Skin epidermis (tissue), 12 donors: ENCODE measurements around the gene MLC1.
A peak's percentile ranks its signal among the peaks of the same experiment; 100 is the strongest.

ENCODE experiments used
- H3K27ac ChIP-seq, 21 experiments: fragments of 200-600 bp; sonication (generic) in 11 of 21; one replicate each; pipeline ENCODE4 v1.5.0; 2020; ENCODE audit warnings: mild to moderate bottlenecking in 3 of 21, inconsistent platforms in 2 of 21, moderate library complexity in 2 of 21
- H3K4me3 ChIP-seq, 7 experiments: fragments of 200-600 bp; sonication (generic) in 2 of 7; one replicate each; pipeline ENCODE4 v1.5.0; 2020; ENCODE audit warnings: inconsistent platforms in 2 of 7, mild to moderate bottlenecking in 2 of 7, moderate library complexity in 1 of 7

Gene MLC1

DNA sequence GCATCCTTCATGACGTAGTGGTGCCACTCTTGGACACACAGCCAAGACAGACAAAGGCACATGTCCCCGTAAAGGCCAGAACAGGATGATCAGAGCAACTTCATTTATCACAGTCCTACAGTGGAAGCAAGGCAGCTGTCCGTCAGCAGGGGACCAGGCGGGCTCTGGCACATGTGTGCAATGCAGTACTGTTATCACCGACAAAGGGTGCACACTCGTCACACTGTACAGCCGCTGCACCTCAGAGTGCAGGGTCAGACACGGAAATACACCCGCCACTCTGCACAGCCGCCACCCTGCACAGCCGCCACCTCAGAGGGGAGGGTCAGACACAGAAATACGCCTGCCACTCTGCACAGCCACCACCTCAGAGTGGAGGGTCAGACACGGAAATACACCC is 59.2 kb downstream of the MLC1 start:
- no peak overlapping the region for H3K4me3 ChIP-seq
- no peak overlapping the region for H3K27ac ChIP-seq

DNA sequence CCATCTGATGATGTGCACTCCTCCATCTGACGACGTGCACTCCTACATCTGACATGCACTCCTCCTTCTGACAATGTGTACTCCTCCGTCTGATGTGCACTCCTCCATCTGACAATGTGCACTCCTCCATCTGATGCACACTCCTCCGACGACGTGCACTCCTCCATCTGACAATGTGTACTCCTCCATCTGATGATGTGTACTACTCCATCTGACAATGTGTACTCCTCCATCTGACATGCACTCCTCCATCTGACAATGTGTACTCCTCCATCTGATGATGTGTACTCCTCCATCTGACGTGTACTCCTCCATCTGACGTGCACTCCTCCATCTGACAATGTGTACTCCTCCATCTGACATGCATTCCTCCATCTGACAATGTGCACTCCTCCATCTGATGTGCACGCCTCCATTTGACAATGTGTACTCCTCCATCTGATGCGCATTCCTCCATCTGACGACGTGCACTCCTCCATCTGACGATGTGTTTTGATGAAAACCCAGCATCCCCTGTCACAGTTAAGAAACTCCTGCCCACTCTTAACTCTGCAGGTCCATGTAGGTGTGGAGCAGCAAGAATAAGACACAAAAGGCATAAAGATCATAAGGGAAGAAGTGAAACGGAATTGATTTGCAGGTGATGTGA is 62.9 kb downstream of the MLC1 start:
- no peak overlapping the region for H3K27ac ChIP-seq
- no peak overlapping the region for H3K4me3 ChIP-seq

DNA sequence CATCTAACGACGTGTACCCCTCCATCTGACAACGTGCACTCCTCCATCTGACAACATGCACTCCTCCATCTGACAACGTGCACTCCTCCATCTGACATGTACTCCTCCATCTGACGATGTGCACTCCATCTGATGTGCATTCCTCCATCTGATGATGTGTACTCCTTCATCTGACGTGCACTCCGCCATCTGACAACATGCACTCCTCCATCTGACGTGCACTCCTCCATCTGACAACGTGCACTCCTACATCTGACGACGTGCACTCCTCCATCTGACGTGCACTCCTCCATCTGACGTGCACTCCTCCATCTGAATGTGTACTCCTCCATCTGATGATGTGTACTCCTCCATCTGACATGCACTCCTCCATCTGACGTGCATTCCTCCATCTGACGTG is 64.6 kb downstream of the MLC1 start:
- no peak overlapping the region for H3K4me3 ChIP-seq
- no peak overlapping the region for H3K27ac ChIP-seq

DNA sequence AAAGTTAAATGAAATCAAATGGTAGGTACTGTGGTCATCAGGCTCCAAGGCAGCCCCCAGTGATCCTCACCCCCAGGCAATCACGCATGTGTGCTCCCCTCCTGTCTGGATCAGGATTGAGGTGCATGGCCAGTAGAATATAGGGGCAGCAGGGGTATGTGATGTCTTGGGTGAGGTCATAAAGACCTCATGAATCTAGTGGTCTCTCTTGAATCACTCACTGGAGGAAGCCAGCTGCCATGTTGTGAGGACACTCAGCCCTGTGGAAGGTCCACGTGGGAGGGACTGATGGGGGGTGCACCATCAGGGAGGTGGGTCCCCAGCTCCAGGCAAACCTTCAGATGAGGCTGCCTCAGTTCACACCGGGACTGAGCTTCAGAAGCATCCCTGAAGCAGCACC is 65.9 kb downstream of the MLC1 start:
- Histone ChIP-seq H3K27ac (peak overlapping the region in 2 of 21 experiments; percentile 18 to 74), H3K4me3 (no peak overlapping the region)

DNA sequence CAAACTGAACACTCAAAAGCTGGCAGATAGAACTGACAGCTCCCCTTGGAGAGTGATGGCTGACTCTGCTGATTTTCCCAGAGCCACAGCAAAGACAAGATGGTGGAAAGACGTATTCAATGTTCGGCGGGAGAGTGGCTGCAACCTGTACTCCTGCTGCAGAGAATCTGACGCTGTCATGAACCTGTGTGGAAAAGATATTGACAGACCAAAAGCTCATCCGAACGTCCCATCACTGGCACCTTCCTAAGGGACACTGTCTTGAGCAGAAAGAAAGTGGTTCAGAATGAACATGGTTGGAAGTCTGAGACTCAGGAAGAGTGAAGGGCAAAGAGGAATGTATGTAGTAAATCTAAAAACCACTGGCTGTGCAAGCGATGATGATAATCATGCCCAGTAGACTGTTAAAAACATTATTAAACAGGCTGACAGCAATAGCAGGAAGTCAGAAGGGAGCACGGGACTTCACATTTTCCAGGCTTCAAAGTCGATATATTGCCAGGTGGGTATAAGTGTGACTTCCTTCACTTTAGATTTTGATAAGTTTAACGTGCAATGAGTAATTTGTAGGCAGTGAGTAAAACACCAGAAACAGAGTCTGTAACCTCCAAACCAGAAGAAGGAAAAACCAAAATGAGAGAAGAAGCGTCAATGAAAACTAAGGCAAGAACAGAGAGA is 66.5 kb downstream of the MLC1 start:
- peak overlapping the region in 4 of 21 experiments; percentile 17 to 74 (median 40) for H3K27ac ChIP-seq

DNA sequence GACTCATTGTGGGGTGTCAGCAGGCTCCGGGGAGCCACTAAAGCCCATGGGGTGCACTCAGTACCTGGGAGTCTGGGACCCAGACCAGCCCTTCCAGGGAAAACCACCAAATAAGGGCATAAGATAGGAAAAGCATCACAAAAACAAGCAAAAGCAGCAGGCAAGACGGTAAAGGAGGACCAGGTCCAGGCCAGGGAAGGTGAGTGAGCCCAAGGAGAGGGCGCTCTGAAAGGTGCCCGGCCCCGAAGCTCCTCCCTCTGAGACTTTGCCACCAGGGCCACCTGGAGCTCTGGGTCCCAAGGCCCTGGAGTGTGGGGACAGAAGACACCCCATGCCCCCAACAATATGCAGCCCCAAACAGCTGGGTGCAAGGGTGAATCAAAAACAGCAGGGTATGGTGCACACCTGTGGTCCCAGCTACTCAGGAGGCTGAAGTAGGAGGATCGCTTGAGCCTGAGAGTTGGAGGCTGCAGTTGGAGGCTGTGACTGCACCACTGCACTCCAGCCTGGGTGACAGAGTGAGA is 67.5 kb downstream of the MLC1 start:
- Histone ChIP-seq H3K27ac (peak overlapping the region in 4 of 21 experiments; percentile 5 to 74 (median 48)), H3K4me3 (no peak overlapping the region)

More for the DNA sequence above, 66.5 kb downstream of the MLC1 start:
- no peak overlapping the region for H3K4me3 ChIP-seq

DNA sequence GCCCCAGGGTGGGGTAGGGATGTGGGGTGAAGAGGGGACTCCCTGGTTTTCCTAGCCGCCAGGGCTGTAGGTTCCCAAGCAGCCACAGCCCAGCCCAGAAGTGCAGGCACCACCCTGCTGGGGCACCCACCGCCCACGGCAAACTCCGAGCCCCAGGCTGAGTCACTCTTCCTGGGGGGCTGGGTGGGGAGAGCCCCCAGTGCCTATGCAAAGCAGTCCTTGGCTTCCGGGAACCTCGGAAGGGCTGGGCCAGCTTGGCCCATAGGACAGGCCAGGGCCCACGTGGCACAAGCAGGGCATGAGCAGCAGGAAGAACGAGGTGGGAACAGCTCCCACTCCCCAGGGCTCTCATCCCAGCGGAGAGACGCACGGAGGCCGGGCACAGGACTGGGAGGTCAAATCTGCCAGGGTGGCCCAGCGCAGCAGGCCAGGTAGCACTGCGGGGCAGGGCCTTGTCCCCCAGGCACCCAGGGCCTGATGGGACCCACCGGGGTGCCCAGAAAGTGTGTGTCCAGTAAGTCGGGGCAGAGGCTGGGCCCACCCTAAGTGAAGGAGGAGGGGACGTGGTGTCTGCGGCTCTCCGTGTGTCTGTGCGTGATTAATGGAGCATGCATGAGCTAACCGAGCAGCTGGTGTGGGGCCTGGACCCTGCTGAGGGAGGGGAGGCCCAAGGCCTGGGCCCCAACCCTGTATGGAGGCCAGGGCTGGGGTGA is 68.1 kb downstream of the MLC1 start:
- H3K27ac ChIP-seq, result peak overlapping the region in 7 of 21 experiments; percentile 3 to 74 (median 42)
- H3K4me3 ChIP-seq, result no peak overlapping the region

DNA sequence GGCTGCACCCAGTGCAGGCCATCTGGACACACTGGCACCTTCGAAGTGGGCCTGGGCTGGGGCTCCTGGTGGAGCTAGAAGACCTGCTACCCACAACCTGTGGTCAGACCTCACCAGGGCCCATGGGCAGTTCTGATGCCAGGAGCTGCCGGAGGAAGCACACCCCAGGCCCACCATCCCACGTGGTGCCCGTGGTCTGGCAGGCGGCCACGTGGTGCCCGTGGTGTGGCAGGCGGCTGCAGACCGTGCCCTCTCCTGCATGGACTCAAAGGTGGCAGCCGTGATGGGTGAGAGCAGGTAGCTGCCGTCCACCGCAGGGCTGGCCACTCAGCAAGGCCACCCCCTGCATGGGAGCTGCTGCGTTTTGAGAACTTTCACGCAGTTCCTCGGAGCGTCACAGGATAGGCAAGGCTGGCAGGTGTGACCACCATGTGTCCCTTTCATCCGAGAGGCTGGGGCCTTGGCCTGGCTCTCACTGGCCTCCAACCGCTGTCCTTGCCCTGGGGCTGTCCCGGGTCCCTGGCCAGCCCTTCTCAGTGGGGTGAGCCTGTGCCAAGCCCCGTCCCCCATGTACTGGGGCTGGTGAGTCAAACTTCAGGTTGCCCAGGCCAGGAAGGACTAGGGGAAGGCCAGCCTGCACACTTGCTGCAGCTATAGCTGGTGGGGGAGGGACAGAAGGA is 68.8 kb downstream of the MLC1 start:
- H3K27ac ChIP-seq, result peak overlapping the region in 7 of 21 experiments; percentile 3 to 74 (median 40)
- no peak overlapping the region for H3K4me3 ChIP-seq

DNA sequence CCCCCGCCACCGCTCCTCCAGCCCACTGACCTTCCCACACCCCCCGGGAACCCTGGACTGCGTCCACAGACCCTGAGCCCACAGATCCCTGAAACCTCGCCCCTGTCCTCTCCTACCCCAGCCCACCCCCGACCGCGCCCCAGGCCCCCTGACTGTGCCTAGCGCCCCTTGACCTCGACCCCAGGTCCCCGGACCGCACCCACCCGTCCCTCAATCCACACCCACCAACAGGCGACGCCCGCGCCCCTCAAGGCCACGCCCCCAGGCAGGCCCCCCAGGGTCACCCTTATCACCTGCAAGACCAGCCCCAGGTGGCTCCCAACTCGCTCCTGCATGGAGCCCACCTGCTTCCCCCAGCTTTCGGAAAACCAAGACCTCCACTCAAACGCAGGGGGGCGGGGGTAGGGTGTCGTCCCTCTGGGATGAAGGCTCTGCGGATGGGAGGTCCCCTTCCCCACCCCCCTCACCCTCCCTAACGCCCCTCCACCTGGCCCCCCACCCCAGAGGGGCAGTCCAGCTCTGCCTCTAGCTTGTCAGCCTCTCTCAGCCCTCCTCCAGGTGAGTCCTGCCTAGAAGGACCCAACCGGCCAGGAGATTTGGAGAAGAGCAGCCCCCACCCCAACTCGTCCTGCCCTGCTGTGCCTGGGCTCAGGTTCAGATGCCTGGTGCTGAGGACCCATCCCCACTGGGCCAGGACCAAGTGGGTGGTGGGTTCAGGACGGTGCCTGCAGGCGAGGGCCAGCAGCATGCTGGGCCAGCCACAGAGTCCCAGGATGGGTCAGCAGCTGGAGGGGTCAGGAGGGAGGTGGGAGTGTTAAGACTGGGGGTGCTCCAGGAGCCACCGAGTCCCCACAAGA is 69.5 kb downstream of the MLC1 start:
- Histone ChIP-seq H3K27ac (peak overlapping the region in 4 of 21 experiments; percentile 11 to 74 (median 25)), H3K4me3 (peak overlapping the region in 1 of 7 experiments; percentile 18)

DNA sequence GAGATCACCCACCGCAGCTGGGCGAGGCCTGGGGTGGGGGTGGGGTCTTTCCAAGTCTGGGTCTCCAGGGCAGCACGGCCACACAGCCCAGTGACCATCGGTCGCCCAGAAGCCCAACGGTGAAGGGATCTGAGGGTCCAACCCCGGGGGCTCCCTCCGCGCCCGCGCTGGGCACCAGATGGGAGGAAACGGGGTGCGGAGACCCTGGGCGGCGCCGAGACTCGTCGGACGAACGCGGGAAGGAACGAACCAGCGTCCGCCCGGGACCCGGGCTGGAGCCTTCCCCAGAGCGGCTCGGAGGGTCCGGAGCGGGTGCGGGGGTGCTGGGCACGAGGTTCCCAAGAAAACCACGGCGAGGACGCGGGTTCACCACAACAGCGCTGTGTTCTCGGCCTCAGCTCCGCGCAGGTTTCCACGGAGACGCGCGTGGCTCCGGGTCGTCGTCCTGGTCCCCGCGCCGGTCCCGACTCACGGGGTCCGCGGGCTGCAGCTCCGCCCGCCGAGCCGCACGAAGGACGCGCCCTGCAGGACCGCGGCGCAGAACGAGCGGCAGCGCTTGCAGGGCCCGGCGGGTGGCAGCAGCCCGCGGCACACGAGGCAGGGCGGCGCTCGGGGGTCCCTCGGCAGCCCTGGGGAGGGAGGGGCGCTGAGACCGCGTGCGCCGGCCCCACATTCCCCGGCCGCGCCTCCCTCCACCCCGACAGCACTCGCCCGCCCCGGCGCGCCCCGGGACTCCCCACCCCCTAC is 70.4 kb downstream of the MLC1 start:
- Histone ChIP-seq H3K27ac (peak overlapping the region in 2 of 21 experiments; percentile 44 to 62), H3K4me3 (peak overlapping the region in 4 of 7 experiments; percentile 3 to 18 (median 14))

DNA sequence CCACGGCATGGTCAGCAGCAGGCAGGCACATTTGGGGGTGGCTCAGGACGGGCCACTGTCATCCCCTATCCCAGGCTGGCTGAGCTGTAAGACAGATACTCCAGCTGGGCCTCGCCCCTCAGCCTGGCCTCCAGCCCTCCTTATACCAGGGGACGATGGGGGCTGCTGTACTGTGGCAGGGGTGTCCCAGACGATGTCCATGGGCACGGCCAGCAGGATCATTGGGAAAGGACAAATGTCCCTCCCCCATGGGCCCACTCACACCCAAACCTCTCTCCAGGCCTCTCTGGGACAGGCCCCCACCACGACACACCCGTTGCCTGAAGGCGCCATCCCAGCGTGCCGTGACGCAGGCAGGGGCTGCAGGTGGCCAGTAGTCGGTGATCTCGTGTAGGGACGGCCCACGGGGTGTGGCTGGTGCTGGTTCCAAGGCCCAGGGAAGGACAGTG is 71.1 kb downstream of the MLC1 start:
- peak overlapping the region in 1 of 21 experiments; percentile 44 for H3K27ac ChIP-seq
- H3K4me3 ChIP-seq, result peak overlapping the region in 1 of 7 experiments; percentile 15

DNA sequence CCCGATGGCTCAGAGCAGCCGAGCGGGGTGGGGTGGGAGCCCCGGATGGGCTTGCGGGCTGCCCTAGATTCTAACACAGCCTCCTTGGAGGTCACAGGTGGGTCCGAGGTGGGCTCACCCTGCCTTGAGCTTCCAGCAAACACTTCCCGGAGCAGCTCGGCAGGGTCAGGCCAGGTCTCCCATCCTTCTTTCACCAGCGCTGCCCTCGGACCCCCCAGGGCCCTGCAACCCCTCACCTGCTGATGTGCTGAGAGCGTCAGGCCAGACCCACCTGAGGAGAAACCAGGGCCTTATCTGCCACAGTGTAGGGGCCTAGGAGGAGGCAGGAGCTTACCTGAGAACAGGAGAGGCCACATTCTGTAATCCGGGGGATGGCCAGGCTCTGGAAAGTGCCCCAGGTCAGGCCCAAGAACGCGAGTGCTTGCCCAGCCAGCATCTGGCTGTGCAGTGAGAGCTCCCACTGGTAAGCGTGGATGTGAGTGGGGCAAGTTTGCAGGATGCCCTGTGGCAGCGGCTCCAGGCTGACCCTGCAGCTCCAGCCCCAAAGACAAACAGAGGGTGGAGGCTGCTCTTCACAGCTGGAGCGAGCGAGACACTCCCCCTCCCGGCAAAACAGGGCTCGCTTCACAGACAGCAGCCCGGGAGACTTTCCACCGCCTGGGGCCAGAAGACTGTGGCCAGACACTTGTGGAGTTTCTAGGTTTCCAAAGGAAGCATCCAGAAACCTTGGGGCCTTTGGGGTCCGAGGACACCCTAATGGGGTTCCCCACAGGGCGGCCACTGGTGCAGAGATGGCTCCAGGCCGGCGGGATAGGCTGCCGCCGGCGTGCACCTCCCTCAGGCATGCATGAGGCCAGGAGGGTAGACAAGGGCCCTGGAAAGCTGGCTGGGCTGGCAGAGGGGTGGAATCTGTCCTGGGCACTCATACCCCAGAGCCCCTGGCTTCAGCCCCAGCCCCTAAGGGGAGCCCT is 72.7 kb downstream of the MLC1 start, which contains the start of gene IL17REL:
Gene IL17REL, minus strand, starts transcription at position 555 of the 971 bp plus-strand sequence. Its CDS starts 119 bp downstream, at position 436.
- peak within 1 kb of the TSS in 2 of 21 experiments; percentile 34 to 70 for H3K27ac ChIP-seq
- H3K4me3 ChIP-seq, result no peak within 1 kb of the TSS

DNA sequence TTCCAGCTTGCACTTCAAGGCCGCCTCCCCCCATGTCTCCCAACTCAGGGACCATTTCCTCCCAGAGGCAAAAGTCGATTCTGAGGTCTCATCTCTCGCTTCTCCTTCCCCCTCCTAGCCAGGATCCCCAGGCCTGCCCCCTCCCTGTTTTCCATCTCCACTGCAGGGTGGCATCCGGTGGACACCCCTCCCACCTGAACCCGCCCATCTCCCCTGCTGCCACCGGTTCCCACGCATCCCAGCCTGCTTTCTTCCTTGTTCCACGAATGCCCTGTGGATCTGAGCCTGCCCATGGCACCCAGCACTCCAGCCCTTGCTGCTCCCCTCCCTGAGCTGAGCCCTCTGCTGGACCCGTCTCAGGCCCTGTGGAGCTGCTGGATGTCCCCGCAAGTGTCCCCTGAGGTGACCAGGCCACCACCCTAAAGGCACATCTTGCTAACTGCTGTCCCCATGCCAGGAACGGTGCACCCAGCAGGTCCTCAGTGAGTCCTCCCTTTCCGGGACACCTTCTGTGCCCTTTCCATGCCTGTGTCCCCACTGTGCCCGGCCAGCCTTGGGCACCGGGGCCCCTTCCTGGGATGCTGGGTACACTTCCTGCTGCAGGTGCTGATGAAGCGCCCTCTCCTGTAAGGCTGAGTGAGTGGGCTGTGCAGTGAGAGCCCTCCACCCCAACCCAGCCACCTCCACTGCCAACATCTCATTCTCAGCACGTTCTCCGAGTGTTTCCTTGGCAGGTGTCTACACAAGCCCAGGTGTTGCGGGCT is 73.6 kb downstream of the MLC1 start:
- peak overlapping the region in 1 of 7 experiments; percentile 28 for H3K4me3 ChIP-seq
- H3K27ac ChIP-seq, result peak overlapping the region in 6 of 21 experiments; percentile 18 to 70 (median 36)

DNA sequence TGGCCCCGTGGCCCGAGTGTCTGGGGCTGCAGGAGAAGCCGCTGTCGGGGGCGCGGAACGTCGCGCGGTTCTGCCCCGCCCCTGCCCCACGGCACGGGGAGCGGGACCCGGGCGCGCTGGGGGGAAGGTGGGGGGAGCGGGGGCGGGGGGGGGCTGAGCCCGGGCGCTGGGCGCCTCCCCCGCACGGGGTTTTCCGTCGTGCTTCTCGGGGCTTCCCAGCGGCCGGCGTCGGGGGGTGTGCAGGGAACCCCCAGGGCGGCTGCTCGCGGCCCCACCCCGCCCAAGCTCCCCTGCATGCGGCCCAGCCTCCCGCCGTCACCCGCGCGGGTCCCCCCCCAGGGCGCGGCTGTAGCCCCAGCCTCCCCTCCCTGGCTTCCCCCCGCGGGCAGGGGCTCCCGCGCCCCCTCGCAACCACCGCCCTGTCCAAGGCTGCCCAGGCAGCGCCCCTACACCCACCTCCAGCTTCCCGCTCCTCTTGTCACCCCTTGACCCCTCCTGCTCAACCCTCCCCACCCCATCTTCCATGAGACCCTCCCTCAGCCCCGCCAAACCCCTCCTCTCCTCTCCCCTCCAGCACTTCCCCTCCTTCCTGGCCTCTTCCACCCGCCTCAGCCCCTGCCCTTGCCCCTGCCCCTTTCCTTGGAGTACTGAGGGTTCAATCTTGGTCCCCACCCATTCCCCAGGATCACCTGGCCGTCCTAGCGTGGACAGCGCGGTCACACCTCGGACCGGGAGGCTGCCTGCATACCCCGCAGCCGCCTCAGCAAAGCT is 74.4 kb downstream of the MLC1 start:
- Histone ChIP-seq H3K27ac (peak overlapping the region in 7 of 21 experiments; percentile 18 to 70 (median 38)), H3K4me3 (peak overlapping the region in 3 of 7 experiments; percentile 4 to 28 (median 14))
